KBM-7 (cell line): ENCODE data around the gene BCAS1.

Experiments
- DNase-seq: peaks from one replicate; pipeline ENCODE4 v3.0.0-alpha.2; 2015
- in situ Hi-C: fragments of 300-500 bp; cut with MboI; formaldehyde crosslinking; loops from 2 replicates; pipeline ENCODE4 v1.14.3; 2020; ENCODE audit warnings: low sequenced_read_pairs, low pct_unique_long_range_greater_than_20kb, mixed read lengths

The BCAS1 gene

GRCh38 chr20:53896647-53897046 lies 173.7 kb downstream of the BCAS1 start:
- in situ Hi-C loops, result no loop called here
- no peak for DNase-seq

DNA sequence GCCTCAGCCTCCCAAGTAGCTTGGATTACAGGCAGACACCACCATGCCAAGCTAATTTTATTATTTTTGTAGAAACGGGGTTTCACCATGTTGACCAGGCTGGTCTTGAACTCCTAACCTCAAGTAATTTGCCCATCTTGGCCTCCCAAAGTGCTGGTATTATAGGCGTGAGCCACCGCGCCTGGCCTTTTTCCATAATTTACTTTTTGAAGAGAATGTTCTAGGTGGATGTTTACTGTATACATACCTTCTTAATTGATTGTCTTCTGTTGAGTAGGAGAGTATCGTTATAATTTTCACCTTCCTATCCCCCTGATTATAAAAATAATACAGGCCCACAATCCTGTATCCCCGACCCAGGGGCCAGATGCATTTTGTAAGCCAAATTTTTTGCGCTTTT lies 174.4 kb downstream of the BCAS1 start:
- in situ Hi-C loops, result no loop called here
- DNase-seq, result no peak

- no peak for DNase-seq
- in situ Hi-C loops, result no loop called here
These were observed 175.0 kb downstream of the BCAS1 start for GRCh38 chr20:53895385-53895755.

- DNase-seq, result no peak
- in situ Hi-C loops, result no loop called here
These were observed 175.5 kb downstream of the BCAS1 start for GRCh38 chr20:53894707-53895384.
